A549 (cell line): ENCODE measurements around the gene DDR1. TPM values are rescaled to one million over a fixed set of nuclear protein-coding genes. Genes with fewer than 3 reads are reported as not detected.

Experiments
- ATAC-seq, 2 experiments: fragments of 200-7000 bp in 1 of 2; fragments of >200 bp in 1 of 2; cut with Nextera tagmentation in 1 of 2; cut with Tn5 transposase in 1 of 2; 3 replicates each; pipeline versions ENCODE4 v1.8.0 to v1.9.1; 2018 to 2020; ENCODE audit warnings: mild to moderate bottlenecking in 1 of 2, moderate library complexity in 1 of 2
- CTCF ChIA-PET: fragments of 300-600 bp; sonication (Branson Sonifier 250); formaldehyde crosslinking; extraction: SDS; loops from one replicate; lab custom pipeline; 2021; ENCODE audit warnings: antibody characterized with exemption, inconsistent platforms; lab: Yijun Ruan, JAX
- POLR2A ChIA-PET: fragments of 350-600 bp; formaldehyde crosslinking; extraction: SDS; loops from one replicate; lab custom pipeline; 2021; ENCODE audit warnings: antibody characterized with exemption, inconsistent platforms; lab: Yijun Ruan, JAX
- DNase-seq, 2 experiments: peaks; one replicate each; pipeline versions ENCODE4 v3.0.0 to v3.0.0-alpha.2; 2011 to 2016; ENCODE audit warnings: low read depth in 1 of 2, low spot score in 1 of 2
- FAIRE-seq: peaks from 2 replicates; lab custom pipeline; 2011; peaks lifted over from hg19 to GRCh38; lab: Jason Lieb, UNC
- H3K27ac ChIP-seq, 2 experiments: fragments of >200 bp; sonication (Bioruptor Twin); formaldehyde crosslinking; 3 replicates each; pipeline ENCODE4 v1.5.1; 2016 to 2017
- H3K4me1 ChIP-seq: fragments of >200 bp; sonication (Bioruptor Twin); formaldehyde crosslinking; 3 replicates; pipeline ENCODE4 v1.6.1; 2016
- H3K4me2 ChIP-seq: fragments of >200 bp; sonication (Bioruptor Twin); formaldehyde crosslinking; 3 replicates; pipeline ENCODE4 v1.6.1; 2016
- H3K4me3 ChIP-seq: fragments of >200 bp; sonication (Bioruptor Twin); formaldehyde crosslinking; 3 replicates; pipeline ENCODE4 v1.5.1; 2016
- H3K9me3 ChIP-seq: fragments of >200 bp; sonication (Bioruptor Twin); formaldehyde crosslinking; 3 replicates; pipeline ENCODE4 v1.6.1; 2016
- CEBPB ChIP-seq, 2 experiments: fragments of >200 bp in 1 of 2; sonication (Bioruptor Twin) in 1 of 2; formaldehyde crosslinking in 1 of 2; IDR thresholded peaks; 2 replicates each; pipeline ENCODE4 v1.6.1; 2012 to 2016
- CTCF ChIP-seq: fragments of >200 bp; sonication (Bioruptor Twin); formaldehyde crosslinking; IDR thresholded peaks from 3 replicates; pipeline ENCODE4 v1.5.1; 2016
- ESRRA ChIP-seq: fragments of 150-350 bp; IDR thresholded peaks from 2 replicates; pipeline ENCODE4 v1.6.1; 2014; ENCODE audit warnings: mild to moderate bottlenecking, low read length, borderline replicate concordance
- FOSL2 ChIP-seq, 2 experiments: fragments of 450-650 bp in 1 of 2; fragments of >200 bp in 1 of 2; sonication (Bioruptor Twin) in 1 of 2; formaldehyde crosslinking; IDR thresholded peaks; 2 replicates each; pipeline versions ENCODE4 v1.5.0 to v1.6.1; 2016 to 2020; ENCODE audit warnings: mild to moderate bottlenecking in 1 of 2, moderate library complexity in 1 of 2
- HOXA7 ChIP-seq: fragments of 250-450 bp; sonication (Bioruptor Pico); IDR thresholded peaks from 2 replicates; pipeline ENCODE4 v1.5.0; 2020; ENCODE audit warnings: mild to moderate bottlenecking, moderate library complexity
- HOXB13 ChIP-seq: fragments of 250-450 bp; sonication (Bioruptor Pico); IDR thresholded peaks from 2 replicates; pipeline ENCODE4 v1.5.0; 2020; ENCODE audit warnings: low read depth, mild to moderate bottlenecking, moderate library complexity
- HOXB5 ChIP-seq: fragments of 250-450 bp; sonication (Bioruptor Pico); IDR thresholded peaks from 2 replicates; pipeline ENCODE4 v1.5.0; 2020; ENCODE audit warnings: mild to moderate bottlenecking, moderate library complexity
- MAX ChIP-seq: IDR thresholded peaks from 2 replicates; pipeline ENCODE4 v1.6.1; 2012
- MYC ChIP-seq: IDR thresholded peaks from 2 replicates; pipeline ENCODE4 v1.6.1; 2012; ENCODE audit warnings: mild to moderate bottlenecking, inconsistent platforms, low read length, improper control_type of control experiment, borderline replicate concordance
- PBX3 ChIP-seq: IDR thresholded peaks from 2 replicates; pipeline ENCODE4 v1.6.1; 2012
- PHF8 ChIP-seq: fragments of 200-600 bp; sonication (generic); IDR thresholded peaks from 2 replicates; pipeline ENCODE4 v1.6.1; 2016; ENCODE audit warnings: low read depth, mild to moderate bottlenecking, antibody characterized with exemption, moderate library complexity, borderline replicate concordance
- POLR2AphosphoS2 ChIP-seq: conservative IDR thresholded peaks from 2 replicates; pipeline ENCODE4 v1.6.1; 2012; ENCODE audit warnings: low read length, improper control_type of control experiment, inconsistent platforms
- RAD21 ChIP-seq, 2 experiments: fragments of >200 bp in 1 of 2; sonication (Bioruptor Twin) in 1 of 2; formaldehyde crosslinking in 1 of 2; IDR thresholded peaks in 1 of 2; conservative IDR thresholded peaks in 1 of 2; 2 replicates in 1 of 2; 3 replicates in 1 of 2; pipeline ENCODE4 v1.6.1; 2012 to 2018; ENCODE audit warnings: inconsistent platforms in 1 of 2
- RARB ChIP-seq: fragments of 250-450 bp; sonication (Bioruptor Pico); IDR thresholded peaks from 2 replicates; pipeline ENCODE4 v1.8.0; 2021; ENCODE audit warnings: mild to moderate bottlenecking, moderate library complexity
- SMC3 ChIP-seq: fragments of >200 bp; sonication (Bioruptor Twin); formaldehyde crosslinking; IDR thresholded peaks from 3 replicates; pipeline ENCODE4 v1.6.1; 2018; ENCODE audit warnings: inconsistent platforms
- SREBF2 ChIP-seq: fragments of 450-650 bp; IDR thresholded peaks from 2 replicates; pipeline ENCODE4 v1.6.1; 2014; ENCODE audit warnings: mild to moderate bottlenecking, moderate library complexity
- TFCP2L1 ChIP-seq: fragments of 250-450 bp; sonication (Bioruptor Pico); IDR thresholded peaks from 2 replicates; pipeline ENCODE4 v1.5.0; 2021; ENCODE audit warnings: mild to moderate bottlenecking
- USF2 ChIP-seq: fragments of 450-650 bp; IDR thresholded peaks from 2 replicates; pipeline ENCODE4 v1.6.1; 2014; ENCODE audit warnings: antibody characterized with exemption
- ZC3H11A ChIP-seq: fragments of 450-650 bp; IDR thresholded peaks from 2 replicates; pipeline ENCODE4 v1.6.1; 2014; ENCODE audit warnings: antibody characterized with exemption, mild to moderate bottlenecking
- ZFP36 ChIP-seq: fragments of 450-650 bp; IDR thresholded peaks from 2 replicates; pipeline ENCODE4 v1.6.1; 2014; ENCODE audit warnings: borderline replicate concordance; ENCODE audit not compliant: partially characterized antibody
- WGBS: methylation state at CpG from one replicate; pipeline ENCODE4 v1.1.6; 2017; ENCODE audit errors: missing lambda C conversion rate; 5-methylcytosine and 5-hydroxymethylcytosine counted together
- polyA plus RNA-seq, 4 experiments: library from polyadenylated mRNA; depleted of rRNA in 3 of 4; stranded (reverse); fragments of >200 nt; fragmentation: RNase III in 1 of 4; extraction: RNeasy Plus Mini Kit Qiagen cat#74134 plus additional on column Dnase treatment in 1 of 4; gene quantifications; 2 replicates in 3 of 4; 3 replicates in 1 of 4; pipeline ENCODE4 v1.2.3, GENCODE V29; 2011 to 2017

The DDR1 gene
- polyA plus RNA-seq, 2 of the 4 experiments (the other 2 are of a cell fraction) = 19.8 to 43.5 TPM

GRCh38 chr6:30940361-30940986 is 56.2 kb downstream of the DDR1 start, which contains the start of gene MUCL3:
Gene MUCL3 (plus strand): TSS chr6:30940973. CDS start chr6:30941000, 27 bp downstream.
- peaks cover 14% of the 10 kb centered on the region for H3K4me1 ChIP-seq
- WGBS = 89% methylated on average over 10 of the region's 16 CpGs
- ChIA-PET POLR2A (interaction anchor here (0.7 kb wide), 1 partner anchor 24 kb away, joined by 5 read pairs; no protein-coding TSS in a partner anchor), CTCF (interaction anchor here (0.6 to 4.7 kb wide), 5 partner anchors 15 to 140 kb away, joined by 3 to 47 read pairs (median 4); partner anchors contain the start of gene VARS2)
- no peaks in the 10 kb centered on the region for H3K9me3 ChIP-seq
- FAIRE-seq = no peak
- DNase-seq = no peak
- no peak for TF ChIP-seq RARB
- no peak for TF ChIP-seq HOXB13
- no peak for TF ChIP-seq HOXA7
- no peak for TF ChIP-seq SREBF2
- ATAC-seq = no peak
- H3K4me2 ChIP-seq = no peak within 1 kb of the TSS
- peak within 1 kb of the TSS; percentile 80 to 84; a peak in 4 of 6 replicates for H3K27ac ChIP-seq
- H3K4me3 ChIP-seq = no peak within 1 kb of the TSS

- DNase-seq (peak; percentile 85 to 87), FAIRE-seq (no peak), ATAC-seq (peak; percentile 95 to 97)
- peak overlapping the region; percentile 12; the same call in 1 of the 3 replicates for H3K4me3 ChIP-seq
- ChIA-PET POLR2A (interaction anchor here (1.1 kb wide), 1 partner anchor 36 kb away, joined by 3 read pairs; no protein-coding TSS in a partner anchor), CTCF (interaction anchor here (0.6 to 4.7 kb wide), 32 partner anchors 10 to 298 kb away, joined by 3 to 47 read pairs (median 4); partner anchors contain the start of genes SFTA2 and VARS2)
- H3K27ac ChIP-seq = peak overlapping the region; percentile 80 to 84
- H3K4me1 ChIP-seq = peaks cover 14% of the 10 kb centered on the region
- no peaks in the 10 kb centered on the region for H3K9me3 ChIP-seq
- WGBS = 16% methylated on average over 8 of the region's 15 CpGs
- TF ChIP-seq PBX3 (no peak), HOXB5 (CRISPR knock-in tag) (no peak), ZFP36 (no peak), SMC3 (peak; percentile 63), MYC (no peak), ESRRA (no peak), USF2 (no peak), TFCP2L1 (CRISPR knock-in tag) (no peak), RAD21 (conservative IDR thresholded peaks at IDR 0.05 in 1 of 2, IDR thresholded peaks at IDR 0.05 in 1 of 2) (peak; percentile 56; a peak in 4 of 5 replicates), CTCF (peak; percentile 41), ZC3H11A (no peak), PHF8 (no peak), POLR2AphosphoS2 (no peak), FOSL2 (IDR thresholded peaks at IDR 0.05) (no peak), FOSL2 (CRISPR knock-in tag; IDR thresholded peaks at IDR 0.05) (no peak), CEBPB (IDR thresholded peaks at IDR 0.05) (no peak), MAX (peak; percentile 42)
- H3K4me2 ChIP-seq = peak overlapping the region; percentile 71
Observed at GRCh38 chr6:30942338-30943060, 58.2 kb downstream of the DDR1 start.
